Neural cell (in vitro differentiated cells): ENCODE measurements around the gene SLX4IP. TPM values are rescaled to one million over a fixed set of nuclear protein-coding genes. Genes with fewer than 3 reads are reported as not detected.

Experiments used
- H2AFZ ChIP-seq: fragments of 200-600, 300-800 bp; sonication (generic), shearing (Covaris generic); 2 replicates; pipeline ENCODE4 v1.6.0; 2014; ENCODE audit warnings: low read depth, mild to moderate bottlenecking, antibody characterized with exemption, low read length, moderate library complexity
- H3F3A ChIP-seq: fragments of 200-600 bp; shearing (Covaris generic); 2 replicates; pipeline ENCODE4 v1.6.1; 2016; ENCODE audit warnings: mild to moderate bottlenecking, moderate library complexity, mixed read lengths, antibody characterized with exemption, low read length; ENCODE audit not compliant: insufficient read depth, poor library complexity, severe bottlenecking
- H3K27ac ChIP-seq: fragments of 200-600, 300-800 bp; sonication (generic), shearing (Covaris generic); 2 replicates; pipeline ENCODE4 v1.5.1; 2014; ENCODE audit warnings: mild to moderate bottlenecking, low read length, moderate library complexity
- H3K27me3 ChIP-seq: fragments of 300-800, 200-600 bp; sonication (generic), shearing (Covaris generic); 2 replicates; pipeline ENCODE4 v1.6.0; 2014; ENCODE audit warnings: mild to moderate bottlenecking, low read depth, low read length, moderate library complexity; ENCODE audit not compliant: insufficient read depth
- H3K36me3 ChIP-seq: fragments of 300-800, 200-600 bp; sonication (generic), shearing (Covaris generic); 2 replicates; pipeline ENCODE4 v1.5.1; 2014; ENCODE audit warnings: mild to moderate bottlenecking, antibody characterized with exemption, low read length, moderate library complexity; ENCODE audit not compliant: insufficient read depth
- H3K4me2 ChIP-seq: fragments of 300-800, 200-600 bp; sonication (generic), shearing (Covaris generic); 2 replicates; pipeline ENCODE4 v1.6.0; 2014; ENCODE audit warnings: mild to moderate bottlenecking, low read length
- H3K4me3 ChIP-seq: fragments of 300-800, 200-600 bp; sonication (generic), shearing (Covaris generic); 2 replicates; pipeline ENCODE4 v1.5.1; 2014; ENCODE audit warnings: mild to moderate bottlenecking, low read length, moderate library complexity
- H3K79me2 ChIP-seq: fragments of 200-600 bp; shearing (Covaris generic); replicated peaks from 2 replicates; pipeline ENCODE4 v1.6.0; 2014; ENCODE audit warnings: mild to moderate bottlenecking, low read length, moderate library complexity; ENCODE audit not compliant: insufficient read depth
- H3K9ac ChIP-seq: fragments of 300-800, 200-600 bp; sonication (generic), shearing (Covaris generic); 2 replicates; pipeline ENCODE4 v1.6.1; 2016; ENCODE audit warnings: mild to moderate bottlenecking, low read length, mixed read lengths
- H3K9me2 ChIP-seq: fragments of 200-600 bp; shearing (Covaris generic); 2 replicates; pipeline ENCODE4 v1.6.1; 2016; ENCODE audit warnings: mild to moderate bottlenecking, low read length, mixed read lengths; ENCODE audit not compliant: insufficient read depth
- H3K9me3 ChIP-seq: fragments of 200-600, 300-800 bp; sonication (generic), shearing (Covaris generic); 2 replicates; pipeline ENCODE4 v1.6.1; 2016; ENCODE audit warnings: mild to moderate bottlenecking, mixed run types, low read length, moderate library complexity, mixed read lengths
- H4K20me1 ChIP-seq: fragments of 200-600 bp; shearing (Covaris generic); 2 replicates; pipeline ENCODE4 v1.6.1; 2016; ENCODE audit warnings: mild to moderate bottlenecking, mixed run types; ENCODE audit not compliant: insufficient read depth
- EP300 ChIP-seq: fragments of 450-650 bp; conservative IDR thresholded peaks from 2 replicates; pipeline ENCODE4 v1.6.1; 2014; ENCODE audit warnings: antibody characterized with exemption, mild to moderate bottlenecking, moderate library complexity; ENCODE audit not compliant: poor library complexity, severe bottlenecking
- EZH2 ChIP-seq: fragments of 200-600, 300-800 bp; shearing (Covaris generic), sonication (generic); IDR thresholded peaks from 2 replicates; pipeline ENCODE4 v1.6.1; 2014; ENCODE audit warnings: antibody characterized with exemption, low read length, borderline replicate concordance, mild to moderate bottlenecking; ENCODE audit not compliant: insufficient read depth, poor library complexity, severe bottlenecking
- MXI1 ChIP-seq: fragments of 450-650 bp; conservative IDR thresholded peaks from 2 replicates; pipeline ENCODE4 v1.6.1; 2014; ENCODE audit warnings: antibody characterized with exemption, mild to moderate bottlenecking; ENCODE audit not compliant: poor library complexity, severe bottlenecking
- POLR2AphosphoS5 ChIP-seq: IDR thresholded peaks from 2 replicates; pipeline ENCODE4 v1.6.1; 2012
- RAD21 ChIP-seq: fragments of 450-650 bp; conservative IDR thresholded peaks from 2 replicates; pipeline ENCODE4 v1.6.1; 2014; ENCODE audit warnings: antibody characterized with exemption, mild to moderate bottlenecking, moderate library complexity
- SMC3 ChIP-seq: fragments of 450-650 bp; conservative IDR thresholded peaks from 2 replicates; pipeline ENCODE4 v1.6.1; 2014; ENCODE audit warnings: antibody characterized with exemption, mild to moderate bottlenecking, moderate library complexity; ENCODE audit not compliant: poor library complexity
- TAF1 ChIP-seq: IDR thresholded peaks from 2 replicates; pipeline ENCODE4 v1.6.1; 2012; ENCODE audit warnings: low read depth
- polyA plus RNA-seq: library from polyadenylated mRNA; depleted of rRNA; stranded (reverse); fragments of >200 nt; gene quantifications from 2 replicates; pipeline ENCODE4 v1.2.3, GENCODE V29; 2014
- TF ChIP-seq, protein P1 (sequence below): fragments of 450-650 bp; IDR thresholded peaks from 2 replicates; pipeline ENCODE4 v1.5.1; 2014; ENCODE audit warnings: antibody characterized with exemption, mild to moderate bottlenecking, moderate library complexity; ENCODE audit not compliant: poor library complexity, severe bottlenecking
- TF ChIP-seq, protein P2 (sequence below): IDR thresholded peaks from 2 replicates; pipeline ENCODE4 v1.6.1; 2012; ENCODE audit warnings: borderline replicate concordance

Gene SLX4IP
- polyA plus RNA-seq, 1 donor from 2014 or later = 6.4 TPM

DNA sequence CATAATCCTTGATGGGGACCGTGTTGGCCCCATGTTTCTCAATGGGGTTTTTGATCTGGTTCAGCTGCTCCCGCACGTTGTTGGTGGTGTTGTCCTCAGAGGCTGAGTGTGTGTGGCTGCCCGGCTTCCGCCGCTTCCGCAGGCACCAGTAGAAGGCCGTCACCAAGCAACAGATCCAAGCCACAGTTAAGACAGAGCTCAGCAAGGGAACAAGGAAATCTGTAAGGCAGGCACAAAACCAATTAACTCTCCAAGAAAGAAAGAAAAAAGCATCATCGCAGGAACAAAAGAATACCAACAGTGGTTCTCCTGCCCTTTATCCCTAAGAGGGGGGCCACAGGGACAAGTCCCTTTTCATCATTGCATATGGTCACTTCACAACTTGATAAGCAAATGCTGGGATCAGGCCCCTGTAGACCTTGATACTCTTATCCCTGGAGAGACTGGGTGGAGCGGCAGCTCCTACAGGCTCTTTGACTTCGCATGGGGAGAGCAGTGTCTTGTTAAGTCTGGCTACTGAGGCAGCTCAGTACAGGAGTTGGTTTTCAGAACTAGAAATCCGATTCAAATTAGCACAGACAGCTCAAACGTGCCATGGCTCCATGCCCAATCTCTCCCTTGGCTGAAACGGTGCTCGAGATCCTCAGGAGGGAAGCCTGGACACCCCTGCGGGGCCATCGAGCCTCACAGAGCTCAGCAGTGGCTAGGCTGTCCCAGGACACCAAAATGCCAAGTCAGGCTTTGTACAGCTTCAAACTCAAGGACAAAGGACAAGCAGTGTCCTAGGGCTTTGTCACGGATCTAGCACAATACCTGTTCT is 204.8 kb downstream of the SLX4IP start:
- Histone ChIP-seq H3K9ac (no peak overlapping the region), H3K9me2 (no peaks in the 10 kb centered on the region), H3K79me2 (no peaks in the 10 kb centered on the region), H4K20me1 (no peaks in the 10 kb centered on the region), H3K27me3 (peaks cover 5% of the 10 kb centered on the region), H3K4me2 (no peak overlapping the region), H3K4me3 (no peak overlapping the region), H3F3A (no peaks in the 10 kb centered on the region), H2AFZ (no peak overlapping the region), H3K9me3 (no peaks in the 10 kb centered on the region), H3K36me3 (peaks cover 21% of the 10 kb centered on the region), H3K27ac (no peak overlapping the region)
- no peak for TF ChIP-seq TAF1

DNA sequence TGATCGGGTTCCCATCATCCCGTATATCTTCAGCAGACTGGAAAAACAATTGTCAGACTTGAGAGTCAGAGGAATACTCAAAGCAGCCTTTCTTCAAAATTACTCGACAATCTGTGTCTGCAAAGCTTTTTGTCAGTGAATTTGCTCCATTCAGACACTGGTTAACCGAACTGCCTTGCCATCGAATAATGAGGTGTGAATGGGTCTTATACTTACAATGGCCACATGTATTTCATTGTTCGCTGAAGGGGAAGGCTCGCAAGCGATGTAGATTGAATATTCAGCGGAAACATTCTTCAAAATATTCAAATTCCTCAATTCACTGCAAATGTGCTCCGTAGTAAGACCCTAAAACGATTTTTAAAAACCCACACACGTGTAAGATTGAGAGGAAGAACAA is 205.8 kb downstream of the SLX4IP start:
- H3K4me3 ChIP-seq = no peak overlapping the region
- H3K79me2 ChIP-seq = no peaks in the 10 kb centered on the region
- no peaks in the 10 kb centered on the region for H3K9me3 ChIP-seq
- H3K4me2 ChIP-seq = no peak overlapping the region
- H2AFZ ChIP-seq = no peak overlapping the region
- no peaks in the 10 kb centered on the region for H4K20me1 ChIP-seq
- H3K27me3 ChIP-seq = no peaks in the 10 kb centered on the region
- no peaks in the 10 kb centered on the region for H3F3A ChIP-seq
- peaks cover 28% of the 10 kb centered on the region for H3K36me3 ChIP-seq
- H3K9me2 ChIP-seq = no peaks in the 10 kb centered on the region
- no peak overlapping the region for H3K27ac ChIP-seq
- no peak overlapping the region for H3K9ac ChIP-seq
- TF ChIP-seq SMC3 (no peak), RAD21 (no peak), POLR2AphosphoS5 (no peak), TAF1 (no peak), EP300 (no peak), EZH2 (no peak), MXI1 (no peak)
- TF ChIP-seq, protein P1, sequence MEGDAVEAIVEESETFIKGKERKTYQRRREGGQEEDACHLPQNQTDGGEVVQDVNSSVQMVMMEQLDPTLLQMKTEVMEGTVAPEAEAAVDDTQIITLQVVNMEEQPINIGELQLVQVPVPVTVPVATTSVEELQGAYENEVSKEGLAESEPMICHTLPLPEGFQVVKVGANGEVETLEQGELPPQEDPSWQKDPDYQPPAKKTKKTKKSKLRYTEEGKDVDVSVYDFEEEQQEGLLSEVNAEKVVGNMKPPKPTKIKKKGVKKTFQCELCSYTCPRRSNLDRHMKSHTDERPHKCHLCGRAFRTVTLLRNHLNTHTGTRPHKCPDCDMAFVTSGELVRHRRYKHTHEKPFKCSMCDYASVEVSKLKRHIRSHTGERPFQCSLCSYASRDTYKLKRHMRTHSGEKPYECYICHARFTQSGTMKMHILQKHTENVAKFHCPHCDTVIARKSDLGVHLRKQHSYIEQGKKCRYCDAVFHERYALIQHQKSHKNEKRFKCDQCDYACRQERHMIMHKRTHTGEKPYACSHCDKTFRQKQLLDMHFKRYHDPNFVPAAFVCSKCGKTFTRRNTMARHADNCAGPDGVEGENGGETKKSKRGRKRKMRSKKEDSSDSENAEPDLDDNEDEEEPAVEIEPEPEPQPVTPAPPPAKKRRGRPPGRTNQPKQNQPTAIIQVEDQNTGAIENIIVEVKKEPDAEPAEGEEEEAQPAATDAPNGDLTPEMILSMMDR = no peak
- TF ChIP-seq, protein P2, sequence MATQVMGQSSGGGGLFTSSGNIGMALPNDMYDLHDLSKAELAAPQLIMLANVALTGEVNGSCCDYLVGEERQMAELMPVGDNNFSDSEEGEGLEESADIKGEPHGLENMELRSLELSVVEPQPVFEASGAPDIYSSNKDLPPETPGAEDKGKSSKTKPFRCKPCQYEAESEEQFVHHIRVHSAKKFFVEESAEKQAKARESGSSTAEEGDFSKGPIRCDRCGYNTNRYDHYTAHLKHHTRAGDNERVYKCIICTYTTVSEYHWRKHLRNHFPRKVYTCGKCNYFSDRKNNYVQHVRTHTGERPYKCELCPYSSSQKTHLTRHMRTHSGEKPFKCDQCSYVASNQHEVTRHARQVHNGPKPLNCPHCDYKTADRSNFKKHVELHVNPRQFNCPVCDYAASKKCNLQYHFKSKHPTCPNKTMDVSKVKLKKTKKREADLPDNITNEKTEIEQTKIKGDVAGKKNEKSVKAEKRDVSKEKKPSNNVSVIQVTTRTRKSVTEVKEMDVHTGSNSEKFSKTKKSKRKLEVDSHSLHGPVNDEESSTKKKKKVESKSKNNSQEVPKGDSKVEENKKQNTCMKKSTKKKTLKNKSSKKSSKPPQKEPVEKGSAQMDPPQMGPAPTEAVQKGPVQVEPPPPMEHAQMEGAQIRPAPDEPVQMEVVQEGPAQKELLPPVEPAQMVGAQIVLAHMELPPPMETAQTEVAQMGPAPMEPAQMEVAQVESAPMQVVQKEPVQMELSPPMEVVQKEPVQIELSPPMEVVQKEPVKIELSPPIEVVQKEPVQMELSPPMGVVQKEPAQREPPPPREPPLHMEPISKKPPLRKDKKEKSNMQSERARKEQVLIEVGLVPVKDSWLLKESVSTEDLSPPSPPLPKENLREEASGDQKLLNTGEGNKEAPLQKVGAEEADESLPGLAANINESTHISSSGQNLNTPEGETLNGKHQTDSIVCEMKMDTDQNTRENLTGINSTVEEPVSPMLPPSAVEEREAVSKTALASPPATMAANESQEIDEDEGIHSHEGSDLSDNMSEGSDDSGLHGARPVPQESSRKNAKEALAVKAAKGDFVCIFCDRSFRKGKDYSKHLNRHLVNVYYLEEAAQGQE = no peak
